ENCODE results near the gene NPVF.
A peak's percentile ranks its signal among the peaks of the same experiment; 100 is the strongest.

NPVF gene

DNA sequence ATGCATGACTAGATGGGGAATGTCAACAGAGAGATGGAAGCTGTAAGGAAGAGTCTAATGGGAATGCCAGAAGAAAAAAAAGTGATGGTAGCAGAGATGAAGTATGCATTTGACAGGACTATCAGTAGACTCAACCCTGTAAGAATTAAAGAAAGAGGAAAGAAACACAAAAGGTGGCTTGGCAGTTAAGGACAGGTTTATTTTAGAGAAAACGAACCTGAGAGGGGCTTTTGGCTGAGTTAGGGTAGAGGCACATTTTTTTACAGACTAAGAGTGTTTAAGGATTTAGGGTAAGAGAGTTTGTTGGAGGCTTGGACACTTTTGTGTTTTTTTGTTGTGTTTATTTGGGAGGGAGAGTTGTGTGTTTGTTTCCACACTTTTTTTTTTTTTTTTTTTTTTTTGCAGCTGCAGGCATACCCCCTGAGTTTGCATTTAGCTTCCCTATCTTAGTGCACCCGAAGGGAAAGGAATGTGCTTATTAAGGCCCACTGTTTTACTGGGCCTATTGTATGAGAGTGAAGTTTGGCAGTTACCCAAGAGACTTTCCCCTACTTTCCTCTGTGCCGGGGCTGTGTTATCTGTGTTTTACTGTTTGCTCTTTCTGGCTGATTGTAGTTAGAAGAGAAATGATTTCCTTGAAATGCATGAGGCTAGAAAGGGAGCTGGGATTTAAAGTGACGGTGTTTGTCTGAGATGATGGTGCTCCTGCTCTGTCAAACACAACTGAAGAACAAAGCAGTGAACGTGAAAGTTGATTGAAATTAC lies 32.0 kb downstream of the NPVF start:
- DNase-seq, result no peak
- H3K4me1 Mint-ChIP-seq, result no peaks in the 10 kb centered on the region
- H3K4me3 Mint-ChIP-seq, result no peak overlapping the region
- no peaks in the 10 kb centered on the region for H3K27me3 Mint-ChIP-seq
- ATAC-seq, result no peak
- no peaks in the 10 kb centered on the region for H3K9me3 Mint-ChIP-seq
- H3K27ac Mint-ChIP-seq, result peak overlapping the region in 1 of 2 donors; percentile 21

DNA sequence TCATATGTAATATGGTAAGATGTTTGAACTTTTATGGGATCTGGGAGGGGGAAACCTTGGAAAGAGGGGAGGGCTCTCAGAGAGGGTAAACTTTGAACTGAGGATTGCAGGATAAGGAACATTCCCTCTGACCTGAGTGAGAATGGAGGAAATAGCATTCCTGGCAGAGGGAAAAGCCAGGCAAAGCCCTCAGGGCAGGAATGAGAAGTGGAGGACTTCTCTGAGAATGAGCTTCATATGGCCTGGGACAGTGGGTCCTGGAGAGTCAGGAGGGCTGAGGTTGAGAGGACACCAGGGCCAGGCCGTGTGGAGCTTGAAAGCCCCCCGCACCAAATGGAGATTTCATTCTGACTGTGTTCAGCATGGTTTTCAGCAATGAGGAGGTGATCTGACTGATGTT lies 34.2 kb downstream of the NPVF start:
- Mint-ChIP-seq H3K9me3 (no peaks in the 10 kb centered on the region), H3K4me1 (no peaks in the 10 kb centered on the region), H3K27me3 (no peaks in the 10 kb centered on the region), H3K27ac (no peak overlapping the region), H3K4me3 (no peak overlapping the region)
- ATAC-seq, result no peak
- no peak for DNase-seq

DNA sequence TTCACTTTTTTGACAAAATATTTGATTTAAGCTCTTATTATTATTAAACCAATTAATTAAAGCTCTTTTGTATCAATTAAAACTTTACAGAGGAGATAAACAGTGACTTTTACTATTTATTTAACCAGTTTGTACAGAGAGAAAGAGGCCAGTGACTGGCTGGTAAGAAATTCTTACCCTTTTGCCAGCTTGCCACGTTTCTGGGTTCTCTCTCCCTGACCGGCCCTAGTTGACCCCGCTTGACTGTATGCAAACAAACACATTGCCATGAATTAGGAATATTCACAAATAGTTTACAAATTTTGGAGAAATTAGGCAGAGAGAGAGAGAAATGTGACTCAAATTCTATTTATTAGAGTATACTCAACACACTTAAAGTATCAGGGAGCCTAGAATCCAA lies 36.2 kb downstream of the NPVF start:
- DNase-seq (no peak), ATAC-seq (no peak)
- Mint-ChIP-seq H3K9me3 (no peaks in the 10 kb centered on the region), H3K4me3 (no peak overlapping the region), H3K27ac (no peak overlapping the region), H3K27me3 (no peaks in the 10 kb centered on the region), H3K4me1 (no peaks in the 10 kb centered on the region)

DNA sequence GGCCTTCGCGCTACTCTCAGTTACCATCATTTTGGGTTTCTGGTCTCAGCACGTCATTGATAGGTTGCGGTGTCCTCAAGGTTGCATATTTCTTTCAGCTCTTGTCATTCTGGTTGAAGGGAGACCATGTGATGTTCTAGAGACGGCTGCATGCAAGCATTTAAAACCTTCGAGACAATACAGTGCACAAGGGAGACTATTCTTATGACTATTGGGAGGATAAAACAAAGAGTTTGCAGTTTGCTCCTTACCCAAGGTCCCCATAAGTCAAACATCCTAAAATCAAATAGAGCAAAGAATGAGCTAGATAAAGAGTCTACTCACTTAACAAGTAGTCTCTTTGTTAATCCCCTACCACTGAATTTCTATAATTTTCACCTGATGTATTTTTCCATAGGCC lies 39.1 kb downstream of the NPVF start:
- H3K9me3 Mint-ChIP-seq, result no peaks in the 10 kb centered on the region
- H3K4me1 Mint-ChIP-seq, result no peaks in the 10 kb centered on the region
- H3K4me3 Mint-ChIP-seq, result no peak overlapping the region
- no peaks in the 10 kb centered on the region for H3K27me3 Mint-ChIP-seq
- no peak for ATAC-seq
- no peak overlapping the region for H3K27ac Mint-ChIP-seq
- no peak for DNase-seq

DNA sequence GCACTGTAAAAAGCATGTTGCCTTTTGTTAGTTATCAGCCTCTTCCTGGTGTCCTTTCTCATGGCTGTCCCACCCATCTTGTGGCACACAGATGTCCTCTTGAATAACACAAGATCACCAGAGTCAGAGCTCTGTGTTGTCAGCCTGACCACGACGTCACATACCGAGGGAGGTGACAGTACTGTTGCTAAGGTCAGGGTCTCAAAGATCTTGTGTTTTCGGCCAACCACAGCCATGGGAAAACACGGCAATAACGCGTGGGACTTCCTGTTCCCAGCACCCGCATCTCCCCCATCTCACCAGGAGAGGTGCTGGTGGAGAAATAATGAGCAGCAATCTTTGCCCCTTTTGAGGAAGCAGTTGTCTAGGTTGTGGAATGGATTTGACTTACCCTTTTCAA lies 40.4 kb downstream of the NPVF start:
- ATAC-seq (no peak), DNase-seq (no peak)
- Mint-ChIP-seq H3K4me1 (no peaks in the 10 kb centered on the region), H3K9me3 (no peaks in the 10 kb centered on the region), H3K4me3 (no peak overlapping the region), H3K27me3 (no peaks in the 10 kb centered on the region), H3K27ac (no peak overlapping the region)

DNA sequence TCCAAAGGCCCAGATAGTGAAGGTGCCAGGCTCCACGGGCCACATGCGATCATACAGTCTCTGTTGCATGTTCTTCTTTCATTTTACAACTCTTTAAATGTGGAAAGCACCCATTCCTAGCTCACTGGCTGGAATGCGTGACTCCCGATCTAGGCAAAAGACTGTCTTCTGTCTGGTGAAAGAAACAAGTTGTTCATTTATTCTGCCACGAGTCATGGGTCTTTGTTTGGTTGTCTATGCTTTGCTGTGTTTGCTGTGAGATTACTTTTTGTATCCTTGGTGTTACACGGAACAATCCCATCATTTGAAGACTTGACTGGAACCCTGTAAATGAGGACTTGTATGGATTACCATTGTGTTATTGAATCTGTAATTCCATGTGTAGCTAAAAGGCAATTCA lies 41.9 kb downstream of the NPVF start:
- H3K9me3 Mint-ChIP-seq, result no peaks in the 10 kb centered on the region
- DNase-seq (no peak), ATAC-seq (no peak)
- no peaks in the 10 kb centered on the region for H3K27me3 Mint-ChIP-seq
- no peak overlapping the region for H3K4me3 Mint-ChIP-seq
- no peak overlapping the region for H3K27ac Mint-ChIP-seq
- no peaks in the 10 kb centered on the region for H3K4me1 Mint-ChIP-seq

DNA sequence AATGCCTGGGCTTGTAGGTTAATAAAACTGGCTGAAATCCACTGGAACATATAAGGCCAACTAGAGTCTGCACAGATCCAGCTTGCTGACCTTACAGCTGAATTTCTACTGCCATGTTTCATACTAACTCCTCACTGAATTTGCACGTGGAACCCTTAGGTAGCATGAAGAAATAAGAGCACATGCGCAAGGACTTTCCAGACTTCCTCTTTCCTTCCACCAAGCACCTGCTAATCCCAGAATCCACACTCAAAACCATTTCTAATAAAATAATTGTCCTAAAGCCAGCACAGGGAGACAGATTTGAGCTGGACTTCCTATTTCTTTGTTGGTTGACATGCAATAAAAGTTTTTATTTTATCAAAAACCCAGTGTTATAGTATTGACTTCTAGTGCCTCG lies 46.8 kb downstream of the NPVF start:
- no peak for DNase-seq
- Mint-ChIP-seq H3K27me3 (no peaks in the 10 kb centered on the region), H3K4me3 (peak overlapping the region in 1 of 2 donors; percentile 88), H3K27ac (no peak overlapping the region), H3K9me3 (peaks cover 0 to 5% of the 10 kb centered on the region in 2 donors), H3K4me1 (peaks cover 12% of the 10 kb centered on the region)
- no peak for ATAC-seq

GRCh38 chr7:25180946-25181345 lies 47.3 kb downstream of the NPVF start:
- H3K4me3 Mint-ChIP-seq, result peak overlapping the region; percentile 88 to 94
- H3K27me3 Mint-ChIP-seq, result no peaks in the 10 kb centered on the region
- peak overlapping the region in 1 of 2 donors; percentile 96 for H3K27ac Mint-ChIP-seq
- H3K9me3 Mint-ChIP-seq, result peaks cover 0 to 5% of the 10 kb centered on the region in 2 donors
- no peak for ATAC-seq
- no peak for DNase-seq
- peaks cover 12% of the 10 kb centered on the region for H3K4me1 Mint-ChIP-seq

- ATAC-seq, result peak; percentile 58
- peaks cover 12% of the 10 kb centered on the region for H3K4me1 Mint-ChIP-seq
- H3K27ac Mint-ChIP-seq, result peak overlapping the region; percentile 96 to 98
- DNase-seq, result no peak
- peaks cover 0 to 5% of the 10 kb centered on the region in 2 donors for H3K9me3 Mint-ChIP-seq
- H3K27me3 Mint-ChIP-seq, result no peaks in the 10 kb centered on the region
- peak overlapping the region; percentile 88 to 94 for H3K4me3 Mint-ChIP-seq
These were observed 47.7 kb downstream of the NPVF start for GRCh38 chr7:25180592-25180923.

GRCh38 chr7:25179771-25180591 lies 48.3 kb downstream of the NPVF start:
- Mint-ChIP-seq H3K27me3 (no peaks in the 10 kb centered on the region), H3K27ac (peak overlapping the region; percentile 96 to 98), H3K9me3 (peaks cover 0 to 5% of the 10 kb centered on the region in 2 donors), H3K4me1 (peaks cover 12% of the 10 kb centered on the region), H3K4me3 (peak overlapping the region; percentile 88 to 94)
- peak; percentile 96 to 98 for DNase-seq
- ATAC-seq, result peak; percentile 95

DNA sequence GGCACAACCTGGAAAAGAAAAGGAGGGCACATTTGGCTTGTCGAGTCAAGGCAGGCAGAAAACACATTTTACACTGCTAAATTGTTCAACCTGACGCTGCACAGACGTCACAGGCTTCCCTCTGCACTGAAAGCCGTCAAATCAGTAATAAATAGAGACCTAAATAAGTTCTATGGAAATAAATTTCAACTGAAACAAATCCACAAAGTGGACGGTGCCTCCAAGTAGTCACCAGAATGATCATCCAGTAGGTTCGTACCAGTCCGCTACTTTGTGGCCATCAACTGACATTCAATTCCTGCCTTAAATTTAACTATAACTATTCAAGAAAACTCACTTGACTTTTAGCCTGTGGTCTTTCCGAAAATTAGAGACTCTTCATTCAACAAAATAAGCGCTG lies 49.0 kb downstream of the NPVF start:
- H3K9me3 Mint-ChIP-seq, result peaks cover 0 to 5% of the 10 kb centered on the region in 2 donors
- ATAC-seq (no peak), DNase-seq (no peak)
- peaks cover 12% of the 10 kb centered on the region for H3K4me1 Mint-ChIP-seq
- peak overlapping the region; percentile 58 to 85 for H3K27ac Mint-ChIP-seq
- peak overlapping the region; percentile 88 to 94 for H3K4me3 Mint-ChIP-seq
- no peaks in the 10 kb centered on the region for H3K27me3 Mint-ChIP-seq
